ENCODE data around the gene CYP26A1.

CYP26A1 gene

DNA sequence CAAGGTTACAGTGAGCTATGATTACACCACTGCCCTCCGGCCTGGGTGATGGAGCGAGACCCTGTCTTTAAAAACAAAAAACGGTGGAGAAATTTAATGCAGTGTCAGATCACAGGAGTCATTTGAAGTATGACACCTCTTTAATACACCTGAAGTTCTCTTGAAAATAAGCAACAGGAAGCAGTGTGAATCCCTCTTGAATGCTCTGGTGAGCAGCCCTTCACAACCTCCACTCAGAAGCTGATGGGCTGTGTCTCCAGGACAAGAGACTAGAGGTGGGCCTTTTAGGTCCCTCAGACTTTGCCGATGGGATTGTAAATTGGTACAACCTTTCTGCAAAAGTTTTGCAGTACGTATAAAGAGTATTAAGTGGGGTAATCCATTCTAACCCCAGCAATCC, 50.1 kb downstream of the CYP26A1 start:
- DNase-seq (ENCODE audit: low spot score): no peak

DNA sequence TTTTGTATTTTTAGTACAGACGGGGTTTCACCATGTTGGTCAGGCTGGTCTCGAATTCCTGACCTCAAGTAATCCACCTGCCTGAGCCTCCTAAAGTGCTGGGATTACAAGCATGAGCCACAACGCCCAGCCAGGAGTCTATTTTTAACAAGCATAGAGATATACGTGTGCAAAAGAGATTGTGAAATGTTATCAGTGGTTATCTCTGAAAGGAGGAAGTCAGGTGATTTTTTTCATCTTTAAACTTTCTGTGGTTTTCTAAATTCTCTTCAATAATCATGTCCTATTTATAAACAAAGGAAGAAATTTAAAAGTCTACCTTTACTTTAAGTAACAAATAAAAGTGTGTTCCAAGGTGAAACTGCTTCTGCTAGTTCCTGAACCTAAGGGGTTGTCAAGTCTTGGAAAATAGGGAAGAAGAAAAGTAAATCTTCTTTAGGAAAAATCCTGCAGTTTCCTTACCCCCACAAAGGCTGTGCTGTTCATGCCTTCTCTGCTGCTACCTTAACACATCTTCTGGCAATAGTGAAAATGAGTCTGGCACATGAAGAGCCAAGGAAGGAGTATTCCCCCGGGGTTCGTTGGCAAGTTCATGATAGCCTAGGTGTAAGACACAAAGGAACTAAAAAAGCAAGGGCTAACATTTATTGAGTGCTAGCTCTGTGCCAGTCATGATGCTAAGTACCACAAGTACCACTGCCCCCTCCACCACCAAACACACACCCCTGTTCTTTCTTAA, 51.1 kb downstream of the CYP26A1 start:
- DNase-seq (ENCODE audit: low spot score): peak; percentile 16

DNA sequence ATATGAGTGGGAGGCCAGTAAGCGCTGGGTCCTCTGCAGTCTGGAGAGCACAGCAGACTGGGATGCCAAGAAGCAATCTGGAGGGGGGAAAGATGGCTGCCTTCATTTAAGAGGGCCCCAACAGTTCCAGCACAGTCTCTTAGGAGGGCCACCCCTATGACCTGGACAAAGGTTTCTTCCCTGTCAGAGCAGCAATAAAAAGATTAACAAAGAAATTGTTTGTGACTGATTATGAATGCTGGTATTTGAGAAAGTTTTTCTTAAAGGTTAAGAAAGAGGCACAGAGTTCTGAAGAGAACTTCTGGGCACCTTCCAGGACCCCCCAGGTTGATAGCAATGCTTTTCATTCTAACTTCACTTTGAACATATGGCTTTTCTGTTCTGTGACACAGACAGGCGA, 52.3 kb downstream of the CYP26A1 start:
- no peak for DNase-seq (ENCODE audit: low spot score)

DNA sequence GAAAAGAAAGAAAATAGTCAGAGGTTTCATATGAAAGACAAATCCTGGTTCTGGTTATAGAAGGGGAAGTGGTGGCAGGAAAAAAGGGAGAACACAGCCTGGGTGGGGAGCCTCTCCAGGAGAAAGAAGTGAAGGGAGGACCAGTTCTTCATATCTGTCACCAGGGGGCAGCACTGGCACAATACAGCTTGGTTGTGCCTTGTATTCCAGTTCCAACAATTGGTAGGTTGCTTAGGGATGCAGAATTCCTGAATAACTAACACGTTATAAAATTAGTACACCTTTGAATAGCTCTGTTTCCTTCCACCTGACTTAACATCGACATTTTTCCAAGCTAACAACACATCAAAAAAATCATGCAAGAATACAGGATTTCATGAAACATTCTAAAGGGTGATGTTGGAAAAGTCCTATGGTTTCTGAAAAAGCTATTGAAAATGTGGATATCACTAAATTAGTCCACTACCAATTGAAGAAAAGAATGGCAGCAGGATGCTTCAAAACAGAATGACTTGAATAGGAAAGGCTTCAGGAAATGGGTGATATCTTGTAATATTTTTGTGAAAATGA, 52.9 kb downstream of the CYP26A1 start:
- no peak for DNase-seq (ENCODE audit: low spot score)
